Measurements from ENCODE around the gene PER1. TPM values are rescaled to one million over a fixed set of nuclear protein-coding genes. Genes with fewer than 3 reads are reported as not detected.
A peak's percentile ranks its signal among the peaks of the same experiment; 100 is the strongest.

PER1 gene
- total RNA-seq, 4 donors from 2014 or later, result 55.9 to 211 (median 109) TPM

DNA sequence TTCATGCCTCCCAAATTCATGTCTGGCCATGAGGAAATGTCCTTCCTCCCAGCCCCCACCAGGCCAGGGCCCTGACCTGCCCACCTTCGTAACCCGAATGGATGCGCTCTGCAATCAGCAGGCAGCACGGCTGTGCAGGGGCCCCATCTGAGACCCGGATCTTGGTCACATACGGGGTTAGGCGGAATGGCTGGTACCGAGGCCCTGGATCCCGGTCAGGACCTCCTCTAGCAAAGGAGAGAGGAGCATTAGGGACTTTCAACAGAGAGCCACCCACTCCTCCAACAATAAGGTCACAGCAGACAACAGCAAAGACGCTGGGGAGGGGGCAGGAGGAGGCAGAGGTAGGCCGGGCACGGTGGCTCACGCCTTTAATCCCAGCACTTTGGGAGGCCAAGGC lies 3.6 kb downstream of the PER1 start:
- no peak for DNase-seq
- intact Hi-C loops (cut with DNase I; ENCODE audit: low total_unique reads), result no loop called here
- WGBS, 2 donors (ENCODE audit: low coverage in 1 of 2), result 90% methylated on average over 2 to 13 of the region's 13 CpGs
- in situ Hi-C loops (cut with MboI; ENCODE audit: low pct_ligation_motif_present in 1 of 4, low pct_unique_long_range_greater_than_20kb in 1 of 4, low sequenced_read_pairs in 3 of 4), result loop anchor here in 1 of 4 donors (25.0 kb wide), 1 partner anchor 911 kb away; the partner anchor contains the start of genes DVL2, GABARAP and PHF23
- peaks cover 0 to 70% (median 43%) of the 10 kb centered on the region in 4 donors for H3K36me3 ChIP-seq
- no peak for TF ChIP-seq POLR2AphosphoS5 (IDR thresholded peaks at IDR 0.05)
- no peak for TF ChIP-seq POLR2A (IDR thresholded peaks at IDR 0.05)
- TF ChIP-seq, protein P1, sequence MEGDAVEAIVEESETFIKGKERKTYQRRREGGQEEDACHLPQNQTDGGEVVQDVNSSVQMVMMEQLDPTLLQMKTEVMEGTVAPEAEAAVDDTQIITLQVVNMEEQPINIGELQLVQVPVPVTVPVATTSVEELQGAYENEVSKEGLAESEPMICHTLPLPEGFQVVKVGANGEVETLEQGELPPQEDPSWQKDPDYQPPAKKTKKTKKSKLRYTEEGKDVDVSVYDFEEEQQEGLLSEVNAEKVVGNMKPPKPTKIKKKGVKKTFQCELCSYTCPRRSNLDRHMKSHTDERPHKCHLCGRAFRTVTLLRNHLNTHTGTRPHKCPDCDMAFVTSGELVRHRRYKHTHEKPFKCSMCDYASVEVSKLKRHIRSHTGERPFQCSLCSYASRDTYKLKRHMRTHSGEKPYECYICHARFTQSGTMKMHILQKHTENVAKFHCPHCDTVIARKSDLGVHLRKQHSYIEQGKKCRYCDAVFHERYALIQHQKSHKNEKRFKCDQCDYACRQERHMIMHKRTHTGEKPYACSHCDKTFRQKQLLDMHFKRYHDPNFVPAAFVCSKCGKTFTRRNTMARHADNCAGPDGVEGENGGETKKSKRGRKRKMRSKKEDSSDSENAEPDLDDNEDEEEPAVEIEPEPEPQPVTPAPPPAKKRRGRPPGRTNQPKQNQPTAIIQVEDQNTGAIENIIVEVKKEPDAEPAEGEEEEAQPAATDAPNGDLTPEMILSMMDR (IDR thresholded peaks at IDR 0.05), result no peak
- TF ChIP-seq EP300 (IDR thresholded peaks at IDR 0.05; ENCODE audit: low read depth), result no peak
- H3K9me3 ChIP-seq, result no peaks in the 10 kb centered on the region
- H3K27me3 ChIP-seq, result no peaks in the 10 kb centered on the region
- peak overlapping the region; percentile 21 to 99 (median 51) for H3K27ac ChIP-seq
- peaks cover 10 to 32% (median 27%) of the 10 kb centered on the region in 4 donors for H3K4me1 ChIP-seq
- H3K4me3 ChIP-seq, result no peak overlapping the region

DNA sequence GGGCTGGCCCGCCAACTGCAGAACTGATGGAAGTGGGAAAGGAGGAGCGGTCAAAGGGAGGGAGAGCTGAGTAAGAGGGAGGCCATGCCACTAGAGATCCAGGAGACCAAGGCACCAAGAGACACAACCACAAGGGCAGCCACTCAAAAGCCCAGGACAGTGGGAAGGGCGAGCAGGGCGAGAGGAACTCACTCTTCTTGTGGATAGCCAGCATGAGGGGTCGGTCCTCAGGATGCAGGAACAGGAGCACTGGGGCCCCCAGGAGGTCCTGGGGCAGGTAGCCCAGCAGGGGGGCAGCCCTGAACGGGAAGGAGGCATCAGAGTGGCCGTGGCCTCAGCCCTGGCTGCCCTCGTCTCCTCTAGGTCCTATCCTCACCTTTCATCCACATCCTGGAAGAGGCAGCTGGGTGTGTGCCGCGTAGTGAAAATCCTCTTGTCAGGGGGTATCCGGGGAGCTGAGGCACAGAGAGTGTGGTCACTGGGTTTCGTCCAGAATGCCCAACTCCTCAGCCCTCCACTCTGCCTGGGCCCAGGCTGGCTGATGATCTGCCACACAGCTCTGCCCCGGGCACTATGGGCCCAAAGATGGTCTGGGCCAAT lies 4.3 kb downstream of the PER1 start:
- Histone ChIP-seq H3K27ac (peak overlapping the region; percentile 21 to 99 (median 51)), H3K4me3 (no peak overlapping the region), H3K36me3 (peaks cover 0 to 77% (median 47%) of the 10 kb centered on the region in 4 donors), H3K4me1 (peaks cover 5 to 25% (median 21%) of the 10 kb centered on the region in 4 donors), H3K9me3 (no peaks in the 10 kb centered on the region), H3K27me3 (no peaks in the 10 kb centered on the region)
- intact Hi-C loops (cut with DNase I; ENCODE audit: low total_unique reads) (no loop called here), in situ Hi-C loops (cut with MboI; ENCODE audit: low pct_ligation_motif_present in 1 of 4, low pct_unique_long_range_greater_than_20kb in 1 of 4, low sequenced_read_pairs in 3 of 4) (loop anchor here in 1 of 4 donors (25.0 kb wide), 1 partner anchor 911 kb away; the partner anchor contains the start of genes DVL2, GABARAP and PHF23)
- 67 to 92% methylated on average over 1 to 13 of the region's 13 CpGs for WGBS, 2 donors (ENCODE audit: low coverage in 1 of 2)
- TF ChIP-seq EP300 (IDR thresholded peaks at IDR 0.05; ENCODE audit: low read depth) (no peak), POLR2AphosphoS5 (IDR thresholded peaks at IDR 0.05) (peak in 1 of 3 donors; percentile 9)
- no peak for DNase-seq

DNA sequence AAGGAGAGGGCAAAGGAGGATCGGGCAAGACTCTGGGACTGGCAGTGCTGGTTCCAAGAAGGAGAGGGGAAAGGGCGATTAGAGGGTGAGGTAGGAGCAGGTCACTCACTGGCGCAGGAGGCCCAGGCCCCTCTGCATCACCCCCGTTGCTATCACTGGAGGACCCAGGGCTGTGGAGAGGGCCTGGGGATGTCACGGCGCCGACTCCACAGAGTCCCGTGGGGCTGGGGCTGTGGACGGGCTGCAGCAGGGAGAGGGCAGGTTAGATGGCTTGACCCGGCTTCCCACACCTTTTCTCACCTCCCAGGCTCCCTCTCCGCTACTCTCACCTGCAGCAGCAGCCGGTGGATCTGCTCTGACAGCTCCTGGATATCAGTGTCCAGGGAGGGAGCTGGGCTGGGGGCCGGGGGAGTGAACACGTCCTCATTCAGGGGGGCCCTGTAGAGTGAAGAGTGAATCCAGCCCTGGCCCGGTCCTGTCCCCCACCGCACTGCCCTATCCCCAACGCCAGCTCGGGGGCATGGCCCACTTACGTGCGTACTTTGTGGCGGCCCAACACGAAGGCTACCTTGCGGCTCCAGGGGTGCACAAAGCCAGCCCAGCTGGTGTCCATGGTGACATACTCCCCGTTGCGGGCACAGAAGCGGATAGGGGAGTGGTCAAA lies 4.9 kb downstream of the PER1 start:
- DNase-seq, result no peak
- in situ Hi-C loops (cut with MboI; ENCODE audit: low pct_ligation_motif_present in 1 of 4, low pct_unique_long_range_greater_than_20kb in 1 of 4, low sequenced_read_pairs in 3 of 4) (loop anchor here in 1 of 4 donors (25.0 kb wide), 1 partner anchor 910 kb away; the partner anchor contains the start of genes DVL2, GABARAP and PHF23), intact Hi-C loops (cut with DNase I; ENCODE audit: low total_unique reads) (no loop called here)
- H3K4me1 ChIP-seq, result peaks cover 0 to 20% (median 15%) of the 10 kb centered on the region in 4 donors
- H3K9me3 ChIP-seq, result no peaks in the 10 kb centered on the region
- TF ChIP-seq POLR2A (IDR thresholded peaks at IDR 0.05) (no peak), POLR2AphosphoS5 (IDR thresholded peaks at IDR 0.05) (no peak), EP300 (IDR thresholded peaks at IDR 0.05; ENCODE audit: low read depth) (no peak)
- TF ChIP-seq, protein P1 (IDR thresholded peaks at IDR 0.05), result no peak
- WGBS, 2 donors (ENCODE audit: low coverage in 1 of 2), result 93% methylated on average over 24 of the region's 26 CpGs; no CpG with 5 or more reads in 1 of the 2 donors
- H3K4me3 ChIP-seq, result no peak overlapping the region
- H3K36me3 ChIP-seq, result peaks cover 0 to 83% (median 49%) of the 10 kb centered on the region in 4 donors
- H3K27ac ChIP-seq, result peak overlapping the region; percentile 21 to 99 (median 51)
- H3K27me3 ChIP-seq, result no peaks in the 10 kb centered on the region

DNA sequence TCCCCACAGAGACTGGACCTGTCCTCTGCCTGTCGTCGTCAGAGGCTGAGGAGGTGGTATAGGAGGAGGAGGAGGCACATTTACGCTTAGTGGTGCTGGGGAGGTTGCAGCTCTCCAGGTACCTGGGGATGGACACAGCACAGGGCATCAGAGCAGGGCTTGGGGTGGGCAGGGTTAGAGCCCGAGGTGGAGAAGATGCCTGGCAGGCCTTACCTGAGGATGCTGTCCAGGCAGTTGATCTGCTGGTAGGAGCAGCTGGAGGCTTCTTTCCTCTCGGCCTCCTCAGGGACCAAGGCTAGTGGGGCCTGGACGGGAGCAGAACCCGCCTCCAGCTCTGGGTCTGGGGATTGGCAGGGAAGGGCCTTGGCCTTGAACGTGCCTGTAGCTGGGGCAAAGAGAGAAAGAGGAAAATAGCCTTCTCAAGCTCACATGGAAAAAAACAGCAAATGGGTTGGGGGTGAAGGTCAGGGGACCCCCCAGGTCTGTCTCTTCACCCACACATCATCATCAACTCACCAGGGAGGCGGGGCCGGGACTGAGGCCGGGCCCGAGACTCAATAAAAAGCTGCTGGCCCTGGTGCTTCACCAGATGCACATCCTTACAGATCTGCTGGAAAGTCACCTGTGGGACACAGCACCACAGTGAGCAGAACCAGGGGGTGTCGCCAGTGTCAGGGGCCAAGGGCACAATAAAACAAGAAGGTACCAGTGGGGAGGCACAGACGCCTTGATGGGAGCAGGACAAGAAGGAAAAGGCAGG lies 5.6 kb downstream of the PER1 start:
- TF ChIP-seq POLR2A (IDR thresholded peaks at IDR 0.05) (no peak), EP300 (IDR thresholded peaks at IDR 0.05; ENCODE audit: low read depth) (no peak), POLR2AphosphoS5 (IDR thresholded peaks at IDR 0.05) (no peak)
- TF ChIP-seq, protein P1 (IDR thresholded peaks at IDR 0.05), result no peak
- Histone ChIP-seq H3K27me3 (no peaks in the 10 kb centered on the region), H3K27ac (peak overlapping the region in 3 of 4 donors; percentile 48 to 99 (median 54)), H3K4me3 (no peak overlapping the region), H3K36me3 (peaks cover 0 to 90% (median 53%) of the 10 kb centered on the region in 4 donors), H3K4me1 (peaks cover 0 to 19% (median 14%) of the 10 kb centered on the region in 4 donors), H3K9me3 (no peaks in the 10 kb centered on the region)
- in situ Hi-C loops (cut with MboI; ENCODE audit: low pct_ligation_motif_present in 1 of 4, low pct_unique_long_range_greater_than_20kb in 1 of 4, low sequenced_read_pairs in 3 of 4), result loop anchor here in 1 of 4 donors (25.0 kb wide), 1 partner anchor 909 kb away; the partner anchor contains the start of genes DVL2, GABARAP and PHF23
- WGBS, 2 donors (ENCODE audit: low coverage in 1 of 2), result 90 to 95% methylated on average over 4 to 14 of the region's 14 CpGs
- DNase-seq, result no peak
- intact Hi-C loops (cut with DNase I; ENCODE audit: low total_unique reads), result no loop called here

Measured in transverse colon (tissue), 4 donors.